ENCODE data around the gene ATP11A.

Gene ATP11A

GRCh38 chr13:112849500-112849899 is 159.7 kb downstream of the ATP11A start (continued):
- TF ChIP-seq ZNF510 (tag by site-specific recombination; IDR thresholded peaks at IDR 0.05; ENCODE audit: insufficient replicate concordance) (peak; percentile 62), SP2 (tag by site-specific recombination; IDR thresholded peaks at IDR 0.05) (no peak), ZNF785 (tag by site-specific recombination; IDR thresholded peaks at IDR 0.05) (no peak), ZNF223 (tag by site-specific recombination; IDR thresholded peaks at IDR 0.05) (no peak), ZNF664 (tag by site-specific recombination; IDR thresholded peaks at IDR 0.05) (peak; percentile 78; the same call in 1 of the 2 replicates), ZNF426 (tag by site-specific recombination; IDR thresholded peaks at IDR 0.05) (no peak), ZSCAN23 (tag by site-specific recombination; IDR thresholded peaks at IDR 0.05) (peak; percentile 78; the same call in 1 of the 2 replicates), ZNF473 (tag by site-specific recombination; IDR thresholded peaks at IDR 0.05) (peak; percentile 92; the same call in 1 of the 2 replicates), ZNF169 (tag by site-specific recombination; IDR thresholded peaks at IDR 0.05) (no peak), ZNF623 (tag by site-specific recombination; IDR thresholded peaks at IDR 0.05) (no peak), ZNF48 (tag by site-specific recombination; IDR thresholded peaks at IDR 0.05) (no peak), PRDM1 (tag by site-specific recombination; IDR thresholded peaks at IDR 0.05) (0 out of 2 replicates have a peak, but pooled peaks have one; percentile 16), ZNF776 (tag by site-specific recombination; IDR thresholded peaks at IDR 0.05; ENCODE audit: borderline replicate concordance) (peak; percentile 95), ZNF214 (tag by site-specific recombination; IDR thresholded peaks at IDR 0.05; ENCODE audit: borderline replicate concordance) (peak; percentile 86; the same call in 1 of the 2 replicates), SCRT1 (tag by site-specific recombination; IDR thresholded peaks at IDR 0.05; ENCODE audit: borderline replicate concordance) (peak; percentile 95), ZNF707 (tag by site-specific recombination; IDR thresholded peaks at IDR 0.05) (no peak), KLF10 (tag by site-specific recombination; IDR thresholded peaks at IDR 0.05) (peak; percentile 89), ZNF843 (tag by site-specific recombination; IDR thresholded peaks at IDR 0.05) (peak; percentile 64; the same call in 1 of the 2 replicates), ZNF37A (tag by site-specific recombination; IDR thresholded peaks at IDR 0.05) (peak; percentile 85), KLF1 (tag by site-specific recombination; IDR thresholded peaks at IDR 0.05) (no peak), GLIS2 (tag by site-specific recombination; IDR thresholded peaks at IDR 0.05) (peak; percentile 34; the same call in 1 of the 2 replicates), ZFP69B (tag by site-specific recombination; IDR thresholded peaks at IDR 0.05) (no peak), SP7 (tag by site-specific recombination; IDR thresholded peaks at IDR 0.05) (peak; percentile 75), KLF9 (tag by site-specific recombination; IDR thresholded peaks at IDR 0.05; ENCODE audit: low read depth) (no peak), SCRT2 (tag by site-specific recombination; IDR thresholded peaks at IDR 0.05) (peak; percentile 99)
- TF ChIP-seq, protein P1, sequence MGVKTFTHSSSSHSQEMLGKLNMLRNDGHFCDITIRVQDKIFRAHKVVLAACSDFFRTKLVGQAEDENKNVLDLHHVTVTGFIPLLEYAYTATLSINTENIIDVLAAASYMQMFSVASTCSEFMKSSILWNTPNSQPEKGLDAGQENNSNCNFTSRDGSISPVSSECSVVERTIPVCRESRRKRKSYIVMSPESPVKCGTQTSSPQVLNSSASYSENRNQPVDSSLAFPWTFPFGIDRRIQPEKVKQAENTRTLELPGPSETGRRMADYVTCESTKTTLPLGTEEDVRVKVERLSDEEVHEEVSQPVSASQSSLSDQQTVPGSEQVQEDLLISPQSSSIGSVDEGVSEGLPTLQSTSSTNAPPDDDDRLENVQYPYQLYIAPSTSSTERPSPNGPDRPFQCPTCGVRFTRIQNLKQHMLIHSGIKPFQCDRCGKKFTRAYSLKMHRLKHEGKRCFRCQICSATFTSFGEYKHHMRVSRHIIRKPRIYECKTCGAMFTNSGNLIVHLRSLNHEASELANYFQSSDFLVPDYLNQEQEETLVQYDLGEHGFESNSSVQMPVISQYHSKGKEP (tag by site-specific recombination; IDR thresholded peaks at IDR 0.05) = peak; percentile 92
- TF ChIP-seq, protein P2, sequence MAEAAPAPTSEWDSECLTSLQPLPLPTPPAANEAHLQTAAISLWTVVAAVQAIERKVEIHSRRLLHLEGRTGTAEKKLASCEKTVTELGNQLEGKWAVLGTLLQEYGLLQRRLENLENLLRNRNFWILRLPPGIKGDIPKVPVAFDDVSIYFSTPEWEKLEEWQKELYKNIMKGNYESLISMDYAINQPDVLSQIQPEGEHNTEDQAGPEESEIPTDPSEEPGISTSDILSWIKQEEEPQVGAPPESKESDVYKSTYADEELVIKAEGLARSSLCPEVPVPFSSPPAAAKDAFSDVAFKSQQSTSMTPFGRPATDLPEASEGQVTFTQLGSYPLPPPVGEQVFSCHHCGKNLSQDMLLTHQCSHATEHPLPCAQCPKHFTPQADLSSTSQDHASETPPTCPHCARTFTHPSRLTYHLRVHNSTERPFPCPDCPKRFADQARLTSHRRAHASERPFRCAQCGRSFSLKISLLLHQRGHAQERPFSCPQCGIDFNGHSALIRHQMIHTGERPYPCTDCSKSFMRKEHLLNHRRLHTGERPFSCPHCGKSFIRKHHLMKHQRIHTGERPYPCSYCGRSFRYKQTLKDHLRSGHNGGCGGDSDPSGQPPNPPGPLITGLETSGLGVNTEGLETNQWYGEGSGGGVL (tag by site-specific recombination; IDR thresholded peaks at IDR 0.05) = peak; percentile 42; the same call in 1 of the 2 replicates
- TF ChIP-seq, protein P3, sequence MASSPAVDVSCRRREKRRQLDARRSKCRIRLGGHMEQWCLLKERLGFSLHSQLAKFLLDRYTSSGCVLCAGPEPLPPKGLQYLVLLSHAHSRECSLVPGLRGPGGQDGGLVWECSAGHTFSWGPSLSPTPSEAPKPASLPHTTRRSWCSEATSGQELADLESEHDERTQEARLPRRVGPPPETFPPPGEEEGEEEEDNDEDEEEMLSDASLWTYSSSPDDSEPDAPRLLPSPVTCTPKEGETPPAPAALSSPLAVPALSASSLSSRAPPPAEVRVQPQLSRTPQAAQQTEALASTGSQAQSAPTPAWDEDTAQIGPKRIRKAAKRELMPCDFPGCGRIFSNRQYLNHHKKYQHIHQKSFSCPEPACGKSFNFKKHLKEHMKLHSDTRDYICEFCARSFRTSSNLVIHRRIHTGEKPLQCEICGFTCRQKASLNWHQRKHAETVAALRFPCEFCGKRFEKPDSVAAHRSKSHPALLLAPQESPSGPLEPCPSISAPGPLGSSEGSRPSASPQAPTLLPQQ (tag by site-specific recombination; IDR thresholded peaks at IDR 0.05) = peak; percentile 51
- TF ChIP-seq, protein P4, sequence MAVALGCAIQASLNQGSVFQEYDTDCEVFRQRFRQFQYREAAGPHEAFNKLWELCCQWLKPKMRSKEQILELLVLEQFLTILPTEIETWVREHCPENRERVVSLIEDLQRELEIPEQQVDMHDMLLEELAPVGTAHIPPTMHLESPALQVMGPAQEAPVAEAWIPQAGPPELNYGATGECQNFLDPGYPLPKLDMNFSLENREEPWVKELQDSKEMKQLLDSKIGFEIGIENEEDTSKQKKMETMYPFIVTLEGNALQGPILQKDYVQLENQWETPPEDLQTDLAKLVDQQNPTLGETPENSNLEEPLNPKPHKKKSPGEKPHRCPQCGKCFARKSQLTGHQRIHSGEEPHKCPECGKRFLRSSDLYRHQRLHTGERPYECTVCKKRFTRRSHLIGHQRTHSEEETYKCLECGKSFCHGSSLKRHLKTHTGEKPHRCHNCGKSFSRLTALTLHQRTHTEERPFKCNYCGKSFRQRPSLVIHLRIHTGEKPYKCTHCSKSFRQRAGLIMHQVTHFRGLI (tag by site-specific recombination; IDR thresholded peaks at IDR 0.05) = no peak
- TF ChIP-seq, protein P5, sequence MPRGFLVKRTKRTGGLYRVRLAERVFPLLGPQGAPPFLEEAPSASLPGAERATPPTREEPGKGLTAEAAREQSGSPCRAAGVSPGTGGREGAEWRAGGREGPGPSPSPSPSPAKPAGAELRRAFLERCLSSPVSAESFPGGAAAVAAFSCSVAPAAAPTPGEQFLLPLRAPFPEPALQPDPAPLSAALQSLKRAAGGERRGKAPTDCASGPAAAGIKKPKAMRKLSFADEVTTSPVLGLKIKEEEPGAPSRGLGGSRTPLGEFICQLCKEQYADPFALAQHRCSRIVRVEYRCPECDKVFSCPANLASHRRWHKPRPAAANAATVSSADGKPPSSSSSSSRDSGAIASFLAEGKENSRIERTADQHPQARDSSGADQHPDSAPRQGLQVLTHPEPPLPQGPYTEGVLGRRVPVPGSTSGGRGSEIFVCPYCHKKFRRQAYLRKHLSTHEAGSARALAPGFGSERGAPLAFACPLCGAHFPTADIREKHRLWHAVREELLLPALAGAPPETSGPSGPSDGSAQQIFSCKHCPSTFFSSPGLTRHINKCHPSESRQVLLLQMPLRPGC (tag by site-specific recombination; IDR thresholded peaks at IDR 0.05) = peak; percentile 31; the same call in 1 of the 2 replicates

Measured in HEK293 (cell line).